Measurements from ENCODE around the gene RNF113B.

- TF ChIP-seq EZH2 (IDR thresholded peaks at IDR 0.05) = no peak
- TF ChIP-seq CTCF (IDR thresholded peaks at IDR 0.05) = no peak
- TF ChIP-seq EZH2phosphoT487 (IDR thresholded peaks at IDR 0.05) = no peak
Measured at GRCh38 chr13:98225036-98225940, 48.2 kb upstream of the RNF113B start.
